ENCODE measurements around the gene PLS1.

- no peak for TF ChIP-seq CTCF (IDR thresholded peaks at IDR 0.05; ENCODE audit: insufficient read depth, low read length)
- TF ChIP-seq POLR2AphosphoS5 (IDR thresholded peaks at IDR 0.05; ENCODE audit: low read depth) = no peak
- TF ChIP-seq SPI1 (IDR thresholded peaks at IDR 0.05; ENCODE audit: borderline replicate concordance, low read depth) = no peak
- TF ChIP-seq GABPA (IDR thresholded peaks at IDR 0.05; ENCODE audit: low read depth) = no peak
Observed at GRCh38 chr3:142633073-142633472, 36.9 kb downstream of the PLS1 start.

Data from HL-60 (cell line).